ENCODE results near the gene ZC3H4.

- TF ChIP-seq CTCF (conservative IDR thresholded peaks at IDR 0.05 in 1 of 2, IDR thresholded peaks at IDR 0.05 in 1 of 2; ENCODE audit: low read depth in 1 of 2, low read length in 2 of 2) (no peak), EZH2 (IDR thresholded peaks at IDR 0.05; ENCODE audit: low read length, missing control alignments) (no peak)
These were observed 48.3 kb downstream of the ZC3H4 start for GRCh38 chr19:47065242-47065641.

All from fibroblast of lung (primary cell).